Ramos (cell line): ENCODE results near the gene DTX1.

Experiments used
- in situ Hi-C: fragments of 300-500 bp; cut with MboI; formaldehyde crosslinking; loops from one replicate; pipeline ENCODE4 v1.14.3; 2022; ENCODE audit warnings: low sequenced_read_pairs; ENCODE audit not compliant: unreplicated experiment

The DTX1 gene

DNA sequence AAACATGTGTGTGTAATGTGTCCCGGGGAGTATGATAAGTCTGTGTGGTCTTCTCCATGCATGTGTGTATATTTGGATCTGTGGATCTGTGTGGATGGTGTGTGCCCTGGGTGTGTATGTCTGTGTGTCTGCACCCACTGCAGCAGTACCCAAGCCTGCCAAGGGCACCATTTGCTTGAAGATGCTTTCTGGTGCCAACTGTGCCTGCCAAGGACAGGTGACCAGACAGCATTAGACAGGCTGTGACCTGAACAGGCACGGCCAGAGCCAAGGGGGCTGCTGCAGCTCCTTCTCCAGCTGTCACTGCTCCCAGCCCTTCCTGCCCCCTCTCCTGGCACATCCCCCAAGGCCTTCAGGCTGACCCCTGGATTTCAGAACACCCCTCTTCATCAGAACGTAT lies 35.0 kb downstream of the DTX1 start:
- in situ Hi-C loops, result loop anchor here (10.0 kb wide), 1 partner anchor 97 kb away; no protein-coding TSS in a partner anchor

DNA sequence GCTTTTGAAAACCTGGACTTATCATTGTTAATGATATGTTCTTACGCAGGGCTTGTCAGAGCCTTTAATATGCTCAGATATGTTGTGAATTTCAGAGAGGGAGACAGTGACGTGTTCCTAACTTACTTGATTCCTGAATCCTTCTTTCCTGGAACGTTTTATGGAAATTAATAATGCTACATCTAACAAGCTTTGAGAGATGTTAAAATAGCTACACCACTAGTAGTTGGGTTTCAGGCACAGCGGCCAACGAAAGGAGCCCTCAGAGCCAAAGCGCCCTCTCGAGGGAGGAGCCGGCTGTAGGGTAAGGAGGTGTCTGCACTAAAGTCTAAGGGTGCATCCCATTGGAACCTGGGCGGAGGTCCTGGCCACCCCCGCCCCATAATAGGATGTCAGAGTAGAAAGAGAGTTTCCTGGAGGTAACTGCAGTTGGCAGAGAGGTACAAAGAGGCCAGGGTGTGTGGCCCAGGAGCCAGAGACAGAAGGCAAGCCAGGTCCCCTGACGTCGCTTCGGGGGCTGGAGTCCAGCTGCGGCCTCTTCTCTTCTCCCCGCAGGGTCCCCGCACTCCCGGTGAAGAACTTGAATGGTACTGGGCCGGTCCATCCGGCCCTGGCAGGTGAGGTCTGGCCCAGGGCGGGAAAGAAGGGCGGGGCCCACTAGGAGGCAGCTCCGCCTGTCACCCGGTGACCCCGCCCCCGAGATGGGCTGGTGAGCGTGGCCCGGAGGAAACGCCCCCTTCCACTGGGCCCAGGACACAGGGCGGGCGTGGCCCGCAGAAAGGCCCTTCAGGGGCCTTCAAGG lies 36.3 kb downstream of the DTX1 start:
- in situ Hi-C loops, result loop anchor here (10.0 kb wide), 1 partner anchor 98 kb away; no protein-coding TSS in a partner anchor

DNA sequence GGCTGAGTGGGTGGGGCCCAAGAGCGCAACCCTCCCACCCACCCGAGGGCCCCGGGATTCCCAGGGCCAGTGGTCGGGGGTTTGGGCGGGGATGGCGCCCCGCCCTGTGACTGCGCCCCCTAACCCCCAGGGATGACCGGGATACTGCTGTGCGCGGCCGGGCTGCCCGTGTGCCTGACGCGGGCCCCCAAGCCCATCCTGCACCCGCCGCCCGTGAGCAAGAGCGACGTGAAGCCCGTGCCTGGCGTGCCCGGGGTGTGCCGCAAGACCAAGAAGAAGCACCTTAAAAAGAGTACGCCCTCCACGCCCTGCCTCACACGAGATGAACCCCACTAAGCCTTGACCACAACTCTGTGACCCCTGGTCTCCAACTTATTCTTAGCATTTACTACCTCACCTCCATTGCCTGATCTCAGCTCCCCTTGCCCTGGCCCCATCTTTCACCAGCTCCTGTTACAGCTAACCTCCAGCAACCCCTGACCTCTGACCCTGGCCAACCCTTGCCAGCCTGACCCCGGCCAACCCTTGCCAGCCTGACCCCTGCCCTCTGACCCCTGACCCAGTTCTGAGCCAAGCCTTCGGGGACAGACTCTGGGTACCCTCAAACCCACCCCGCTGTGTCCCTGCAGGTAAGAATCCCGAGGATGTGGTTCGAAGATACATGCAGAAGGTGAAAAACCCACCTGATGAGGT lies 37.0 kb downstream of the DTX1 start:
- in situ Hi-C loops, result loop anchor here (10.0 kb wide), 1 partner anchor 99 kb away; no protein-coding TSS in a partner anchor

DNA sequence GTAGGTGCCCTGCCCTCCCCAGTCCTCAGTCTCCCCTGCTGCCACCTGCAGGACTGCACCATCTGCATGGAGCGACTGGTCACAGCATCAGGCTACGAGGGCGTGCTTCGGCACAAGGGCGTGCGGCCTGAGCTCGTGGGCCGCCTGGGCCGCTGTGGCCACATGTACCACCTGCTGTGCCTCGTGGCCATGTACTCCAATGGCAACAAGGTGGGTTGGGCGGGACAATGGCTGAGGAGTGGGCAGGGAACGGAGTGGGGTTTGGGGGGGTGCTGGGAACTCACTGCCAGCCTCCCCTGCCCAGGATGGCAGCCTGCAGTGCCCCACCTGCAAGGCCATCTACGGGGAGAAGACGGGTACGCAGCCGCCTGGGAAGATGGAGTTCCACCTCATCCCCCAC lies 38.2 kb downstream of the DTX1 start:
- in situ Hi-C loops, result loop anchor here (5.0 to 10.0 kb wide), 2 partner anchors 47 to 100 kb away; no protein-coding TSS in a partner anchor

DNA sequence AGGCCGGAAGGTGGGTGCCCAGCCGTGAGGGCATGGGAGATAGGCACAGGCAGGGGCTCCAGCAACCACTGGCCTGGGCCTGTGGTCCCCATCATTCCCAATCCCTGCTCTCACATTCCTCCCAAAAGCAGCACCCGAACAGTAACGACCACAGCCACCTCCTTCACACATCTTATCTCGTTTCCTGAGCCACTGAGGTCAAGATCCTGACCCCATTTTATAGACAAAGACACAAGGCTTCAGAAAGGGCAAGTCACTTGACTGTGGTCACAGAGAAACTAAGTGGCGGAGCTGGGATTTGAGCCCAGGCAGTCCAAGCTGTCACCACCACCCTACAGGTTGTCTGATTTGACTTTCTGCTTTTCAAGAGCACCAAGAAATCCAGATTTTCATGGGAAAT lies 38.9 kb downstream of the DTX1 start:
- in situ Hi-C loops, result loop anchor here (5.0 to 10.0 kb wide), 2 partner anchors 48 to 101 kb away; no protein-coding TSS in a partner anchor

DNA sequence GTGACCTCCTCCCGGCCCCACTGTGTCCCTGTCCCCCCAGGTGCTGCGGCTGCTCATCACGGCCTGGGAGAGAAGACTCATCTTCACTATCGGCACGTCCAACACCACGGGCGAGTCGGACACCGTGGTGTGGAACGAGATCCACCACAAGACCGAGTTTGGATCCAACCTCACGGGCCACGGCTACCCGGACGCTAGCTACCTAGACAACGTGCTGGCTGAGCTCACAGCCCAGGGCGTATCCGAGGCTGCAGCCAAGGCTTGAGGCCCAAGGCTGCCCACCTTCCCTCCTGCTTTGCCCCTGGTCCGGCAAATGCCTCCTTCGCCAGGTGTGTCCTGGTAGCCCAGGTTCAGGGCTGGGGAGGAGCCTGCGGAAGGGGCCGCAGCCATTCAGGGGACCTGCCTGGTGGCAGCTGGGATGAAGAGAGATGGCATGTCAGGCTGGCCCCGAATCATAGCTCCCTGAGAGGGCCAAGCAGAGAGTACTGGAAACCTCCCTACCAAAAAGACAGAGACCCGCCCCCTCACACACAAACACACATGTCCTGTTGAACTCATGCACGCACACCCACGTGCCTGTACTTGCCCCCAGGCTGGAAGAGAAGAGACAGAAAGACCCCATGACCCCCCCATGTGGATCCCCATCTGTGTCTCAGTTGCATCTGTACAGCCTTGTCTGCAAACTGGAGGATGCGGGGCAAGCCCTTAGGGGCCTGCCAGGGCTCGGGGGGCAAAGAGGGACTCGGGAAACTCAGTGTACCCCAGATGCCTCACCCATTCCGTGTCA lies 40.3 kb downstream of the DTX1 start:
- in situ Hi-C loops, result loop anchor here (5.0 to 10.0 kb wide), 2 partner anchors 50 to 102 kb away; no protein-coding TSS in a partner anchor

DNA sequence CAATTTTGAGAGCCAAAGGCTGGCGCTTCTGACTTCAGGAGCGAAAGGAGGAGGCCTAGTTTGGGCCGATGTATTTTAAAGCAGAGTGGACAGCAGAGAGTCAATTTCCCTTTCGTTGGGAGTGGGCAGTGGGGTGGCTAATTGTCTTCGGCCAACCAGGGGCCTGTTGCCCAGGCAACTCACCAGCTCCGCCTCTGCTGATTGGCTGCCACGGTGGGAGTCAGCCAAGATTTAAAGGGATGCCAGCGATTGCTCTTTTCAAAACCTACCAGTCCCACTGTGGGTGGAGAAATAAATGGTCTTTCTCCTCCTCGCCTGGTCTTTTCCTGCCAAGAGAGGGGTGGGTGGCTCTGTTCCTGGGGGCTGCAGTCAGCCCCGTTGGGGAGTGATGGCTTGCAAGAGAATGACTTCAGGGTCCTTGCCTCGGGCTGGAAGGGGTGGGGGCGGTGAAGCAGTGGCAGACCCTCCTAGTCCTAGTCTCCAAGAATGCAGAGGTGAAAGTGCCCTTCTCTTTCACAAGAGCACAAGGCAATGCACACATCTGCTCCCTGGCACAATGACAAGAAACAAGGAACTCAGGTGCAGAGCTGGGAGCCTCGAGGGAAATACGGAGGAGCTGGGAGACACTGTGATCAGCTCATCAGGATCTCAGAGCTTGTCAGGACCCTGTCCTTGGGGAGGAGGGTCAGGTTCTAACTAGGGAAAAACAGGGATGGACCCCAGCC lies 41.3 kb downstream of the DTX1 start:
- in situ Hi-C loops, result loop anchor here (5.0 to 10.0 kb wide), 2 partner anchors 51 to 103 kb away; no protein-coding TSS in a partner anchor

DNA sequence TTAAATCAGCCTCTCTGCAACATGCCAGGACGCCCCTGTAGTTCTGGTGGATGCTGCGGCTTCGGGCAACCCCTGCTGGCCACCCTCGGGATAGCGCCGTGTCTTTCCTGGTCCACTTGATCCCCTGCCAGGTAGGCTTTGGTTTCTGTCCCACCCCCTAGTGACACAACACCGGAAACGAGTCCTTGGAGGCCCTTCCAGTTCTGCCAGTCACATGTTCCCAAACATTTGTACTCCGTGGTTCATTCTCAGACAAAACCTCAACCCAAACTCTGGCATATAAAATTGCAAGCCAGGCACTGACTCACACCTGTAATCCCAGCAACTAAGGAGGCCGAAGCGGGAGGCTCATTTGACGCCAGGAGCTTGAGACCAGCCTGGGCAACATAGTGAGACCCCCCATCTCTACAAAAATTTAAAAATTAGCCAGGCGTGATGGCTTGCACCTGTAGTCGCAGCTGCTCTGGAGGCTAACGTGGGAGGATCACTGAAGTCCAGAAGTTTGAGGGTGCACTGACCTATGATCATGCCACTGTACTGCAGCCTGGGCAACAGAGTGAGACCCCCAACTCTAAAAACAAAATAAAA lies 42.0 kb downstream of the DTX1 start:
- in situ Hi-C loops, result loop anchor here (5.0 to 10.0 kb wide), 2 partner anchors 51 to 104 kb away; no protein-coding TSS in a partner anchor

DNA sequence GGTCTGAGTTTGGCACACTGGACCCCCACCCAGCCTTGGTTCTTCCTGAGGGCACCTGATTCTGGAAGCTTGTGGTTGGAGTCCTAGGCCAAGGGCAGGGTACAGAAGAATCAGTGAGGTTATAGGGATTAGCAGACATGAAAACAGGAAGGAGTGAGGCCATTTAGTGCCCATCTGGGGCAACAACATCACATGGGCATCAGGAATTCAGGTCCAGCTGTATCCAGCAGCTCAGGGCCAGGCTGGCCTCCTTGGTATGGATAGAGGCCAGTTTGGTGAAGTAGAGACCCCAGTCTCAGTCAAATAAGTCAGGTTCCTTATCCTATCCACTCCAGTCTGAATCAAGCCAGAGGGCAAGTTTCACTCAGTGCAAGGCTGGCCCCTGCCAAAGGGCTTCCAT lies 42.8 kb downstream of the DTX1 start:
- in situ Hi-C loops, result loop anchor here (5.0 to 10.0 kb wide), 2 partner anchors 52 to 105 kb away; no protein-coding TSS in a partner anchor

DNA sequence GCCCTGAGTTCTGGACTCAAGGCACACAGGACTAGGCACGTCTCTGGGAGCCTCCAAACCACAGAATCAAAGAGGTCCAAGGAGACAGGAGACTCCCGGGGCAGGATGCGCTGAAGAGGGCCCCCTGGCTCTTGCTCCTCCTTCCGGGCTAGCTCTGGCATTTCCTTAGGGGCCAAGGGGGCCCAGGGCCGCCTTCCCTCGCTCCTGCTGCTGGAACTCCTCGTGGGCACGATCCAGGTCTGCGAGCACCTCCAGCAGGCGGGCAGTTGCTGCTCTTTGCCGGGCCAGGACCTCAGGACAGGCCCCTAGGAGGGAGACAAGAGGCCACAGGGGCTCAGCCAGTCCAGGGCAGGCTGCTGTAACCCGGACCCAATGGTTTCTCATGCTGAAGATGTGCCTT lies 43.2 kb downstream of the DTX1 start:
- in situ Hi-C loops, result loop anchor here (5.0 to 10.0 kb wide), 2 partner anchors 52 to 105 kb away; no protein-coding TSS in a partner anchor

DNA sequence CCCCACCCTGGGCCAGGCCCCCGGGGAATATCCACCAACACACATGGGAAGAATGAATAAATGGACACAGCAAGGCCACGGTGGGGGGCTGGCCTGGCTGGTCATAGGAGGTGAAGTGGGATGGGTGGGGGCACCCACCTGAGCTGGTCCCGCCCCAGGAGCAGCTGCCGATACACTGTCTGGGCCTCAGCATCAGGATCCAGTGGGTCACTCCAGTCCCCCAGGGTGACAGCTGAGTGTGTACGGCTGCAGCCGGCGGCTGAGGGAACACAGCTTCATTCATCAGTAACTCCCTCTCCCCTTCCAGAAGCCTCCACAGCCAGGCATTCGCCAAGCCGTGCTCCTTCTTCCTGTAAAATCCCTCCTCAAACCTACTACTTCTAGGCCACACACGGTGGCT lies 45.2 kb downstream of the DTX1 start:
- in situ Hi-C loops, result no loop called here

DNA sequence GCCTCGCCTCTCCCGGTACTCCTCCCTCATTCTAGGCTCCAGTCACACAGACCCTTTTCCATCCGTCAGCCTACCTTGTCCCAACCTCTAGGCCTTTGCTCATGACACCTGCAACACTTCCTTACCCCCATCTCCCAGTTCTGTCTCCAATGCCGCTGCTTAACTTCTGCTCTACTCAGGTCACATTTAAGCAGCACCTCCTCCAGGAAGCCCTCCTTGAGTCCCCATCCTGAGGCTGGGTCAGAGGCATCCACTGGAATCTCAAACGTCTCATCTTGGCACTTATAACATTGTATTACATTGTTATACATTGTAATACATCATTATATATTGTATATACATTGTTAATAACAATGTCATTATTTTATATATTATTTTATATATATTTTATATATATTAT lies 46.3 kb downstream of the DTX1 start:
- in situ Hi-C loops, result no loop called here

DNA sequence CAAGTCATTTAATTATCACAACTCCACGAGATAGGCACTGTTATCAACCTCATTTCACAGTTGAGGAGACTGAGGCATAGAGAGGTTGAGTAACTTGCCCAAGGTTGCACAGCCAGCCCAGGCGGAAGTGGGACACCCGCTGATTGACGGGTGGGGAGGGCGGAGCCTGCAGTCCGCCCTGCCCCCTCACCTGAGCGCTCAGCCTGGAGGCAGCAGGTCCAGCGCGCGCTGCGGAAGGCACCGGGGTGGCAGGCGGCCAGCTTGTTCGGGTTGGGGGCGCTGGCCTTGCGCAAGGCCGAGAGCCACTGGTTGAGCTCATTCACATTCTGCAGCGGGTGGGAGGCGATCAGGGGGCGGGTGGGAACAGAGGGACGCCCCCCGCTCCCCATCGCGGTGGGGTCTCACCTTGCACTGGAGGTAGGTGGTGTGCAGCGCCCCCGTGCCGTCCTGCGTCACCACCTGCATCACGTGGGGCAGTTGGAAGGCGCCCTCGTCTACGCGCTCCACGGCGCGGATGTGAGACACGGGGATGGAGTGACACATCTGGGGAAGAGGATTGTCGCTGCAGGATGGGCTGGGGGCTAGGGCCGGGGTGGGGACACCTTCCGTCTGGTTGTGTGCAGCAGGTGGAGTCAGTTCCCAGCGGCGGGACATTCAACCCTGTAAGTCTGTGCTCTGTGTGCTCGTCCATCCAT lies 47.4 kb downstream of the DTX1 start:
- in situ Hi-C loops, result no loop called here

DNA sequence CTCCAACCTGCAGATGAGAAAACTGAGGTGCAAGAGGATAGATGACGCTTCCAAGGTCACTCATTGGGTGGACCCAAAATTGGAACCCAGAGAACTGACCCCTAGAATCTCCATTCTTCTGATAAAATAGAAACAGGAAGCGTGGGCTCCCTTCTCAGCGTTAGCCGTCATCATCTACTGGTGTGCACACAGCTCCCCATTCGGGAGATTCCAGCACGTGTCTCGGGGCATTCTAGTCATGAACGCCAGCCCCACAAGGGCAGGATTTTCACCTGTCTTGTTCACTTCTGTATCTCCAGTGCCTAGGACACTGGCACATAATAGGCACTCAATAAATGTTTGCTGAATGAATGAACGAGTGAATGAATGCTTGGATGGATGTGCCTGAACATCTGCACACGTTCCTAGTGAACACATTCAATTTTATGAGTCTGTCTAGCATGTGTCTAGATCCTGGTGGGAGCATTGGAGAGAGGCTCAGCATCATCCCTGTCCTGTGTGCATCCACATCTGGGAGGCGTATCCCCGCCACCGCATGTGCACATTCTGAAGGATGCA lies 48.5 kb downstream of the DTX1 start:
- in situ Hi-C loops, result no loop called here

DNA sequence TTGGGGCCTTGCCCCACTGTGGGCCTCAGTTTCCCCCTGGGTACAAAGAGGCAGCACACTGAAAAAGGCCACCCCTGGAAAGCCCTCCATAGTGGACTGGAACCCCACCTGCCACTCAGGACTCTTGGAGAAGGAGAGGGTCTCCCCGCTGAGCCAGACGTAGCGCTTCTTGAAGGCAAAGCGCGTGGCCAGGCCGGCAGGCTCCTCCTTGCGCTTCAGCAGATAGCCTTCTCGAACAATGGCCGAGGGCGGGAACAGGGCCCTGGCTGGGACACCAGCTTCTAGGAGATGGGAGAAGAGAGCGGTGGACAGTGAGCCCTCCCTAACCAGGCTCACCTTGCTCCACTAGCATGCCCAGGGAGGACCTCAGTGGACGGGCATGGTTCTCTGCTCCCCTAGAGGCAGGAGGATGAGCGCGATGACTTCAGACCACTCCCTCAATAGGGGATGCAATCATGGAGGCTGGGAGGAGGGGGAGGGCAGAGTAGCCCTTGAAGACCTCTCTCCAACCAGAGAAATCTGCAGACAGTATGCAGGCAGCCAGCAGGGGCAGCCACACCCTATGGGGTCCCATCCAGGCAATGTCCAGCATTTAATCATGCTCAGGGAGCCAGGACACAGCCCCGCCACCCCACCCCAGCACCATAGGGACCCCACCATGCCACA lies 49.2 kb downstream of the DTX1 start:
- in situ Hi-C loops, result no loop called here

DNA sequence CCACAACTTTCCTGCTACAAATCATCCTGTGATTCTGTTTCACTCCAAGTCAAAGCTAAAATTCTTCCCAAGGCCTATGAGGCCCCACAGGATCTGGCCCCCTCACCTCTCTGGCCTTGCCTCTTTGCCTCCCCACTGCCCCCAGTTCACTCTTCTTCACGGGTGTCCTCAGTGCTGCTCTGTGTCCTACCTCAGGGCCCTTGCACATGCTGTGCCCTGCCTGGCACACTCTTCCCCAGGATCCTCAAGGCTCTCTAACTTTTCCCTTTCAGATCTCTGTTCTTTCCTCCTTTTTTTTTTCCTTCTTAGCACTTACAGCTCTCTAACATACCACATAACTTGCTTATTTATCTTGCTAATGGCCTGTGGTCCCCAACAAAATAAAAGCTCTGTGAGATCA lies 49.8 kb downstream of the DTX1 start:
- in situ Hi-C loops, result no loop called here

DNA sequence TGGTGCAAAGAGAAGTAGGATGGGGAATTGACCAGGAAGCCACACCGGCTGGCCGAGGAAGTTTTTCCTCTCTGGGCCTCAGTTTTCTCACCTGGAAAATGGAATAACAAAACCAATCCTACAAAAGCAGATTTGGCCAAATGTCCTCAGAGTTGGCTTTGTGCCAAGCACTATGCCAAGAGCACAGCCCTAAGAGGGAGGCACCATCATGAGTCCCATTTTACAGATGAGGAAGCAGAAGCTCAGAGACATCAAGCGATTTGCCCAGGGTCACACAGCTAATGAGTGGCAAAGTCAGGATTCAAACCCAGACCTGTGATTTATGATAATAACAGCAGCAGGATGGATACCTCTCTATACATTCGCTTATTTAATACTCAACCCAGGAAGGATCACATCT lies 51.8 kb downstream of the DTX1 start:
- in situ Hi-C loops, result no loop called here

DNA sequence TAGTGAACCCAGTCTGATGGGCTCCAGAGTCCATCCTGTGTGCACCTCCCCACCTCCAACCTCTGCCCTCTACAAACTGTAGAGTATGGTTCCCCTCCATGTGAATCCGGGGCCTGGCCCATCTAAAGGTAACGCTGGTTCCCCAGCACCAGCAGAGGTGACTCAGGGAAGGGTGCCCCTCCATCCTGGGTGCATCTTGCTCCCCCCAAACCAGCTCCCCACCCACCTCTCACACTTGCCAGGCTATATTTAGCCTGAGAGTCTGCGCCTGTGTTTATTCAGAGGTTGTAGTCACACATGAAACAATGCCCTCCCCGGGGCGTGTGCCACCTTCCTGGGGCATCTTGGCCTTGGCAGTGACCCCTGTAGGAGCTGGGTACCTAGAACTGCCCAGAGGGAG lies 52.8 kb downstream of the DTX1 start:
- in situ Hi-C loops, result no loop called here
